ENCODE results near the gene PM20D1. TPM values are rescaled to one million over a fixed set of nuclear protein-coding genes. Genes with fewer than 3 reads are reported as not detected.
"Not testable (repeated sequence)": the region's sequence is repeated elsewhere in the genome, so short reads cannot be mapped to it uniquely, and the experiment has no call there.

Gene PM20D1
- total RNA-seq, result not detected in 2 replicates
- long read RNA-seq, result 0 reads

DNA sequence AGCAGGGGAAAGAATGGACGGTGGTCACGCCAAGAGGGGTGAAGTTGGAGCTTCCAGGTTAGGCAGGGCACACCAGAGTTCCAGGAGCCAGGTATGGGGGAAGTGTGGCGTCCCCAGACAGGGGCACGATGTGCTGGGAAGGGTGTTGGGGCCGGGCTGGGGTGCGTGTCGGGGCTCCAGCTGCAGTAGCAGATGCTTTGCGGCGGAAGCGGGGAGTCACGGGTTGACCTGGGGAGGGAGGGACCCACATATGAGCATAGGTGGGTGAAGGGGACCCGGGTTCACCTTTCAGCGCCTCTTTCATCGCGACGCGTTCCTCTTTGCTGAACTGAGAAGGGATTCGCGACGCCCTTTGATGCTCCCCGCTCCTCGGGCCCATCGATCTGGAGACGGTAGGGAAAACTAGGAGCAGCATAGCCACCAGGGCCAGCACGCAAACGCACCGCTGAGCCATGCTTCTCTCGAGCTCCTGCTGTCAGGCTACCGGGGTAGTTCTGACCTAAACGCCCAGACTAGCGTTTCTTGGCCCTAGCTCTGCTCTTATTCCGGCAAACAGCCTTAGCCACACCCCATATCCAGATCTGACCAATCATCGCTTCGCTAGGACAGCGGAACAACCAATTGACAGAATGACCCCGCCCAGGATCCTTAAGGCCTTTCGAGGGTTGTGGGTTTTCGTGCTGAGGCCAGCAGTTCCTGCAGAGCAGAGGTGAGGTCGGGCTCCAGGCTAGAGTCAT, at the start of gene PM20D1:
Gene PM20D1 (minus strand): TSS at position 514 of the 737 bp plus-strand sequence. CDS start 60 bp downstream, at position 454.
- Mint-ChIP-seq H3K27me3 (ENCODE audit: unreplicated experiment) (no peaks in the 10 kb centered on the region), H3K9me3 (ENCODE audit: unreplicated experiment) (peaks cover 6% of the 10 kb centered on the region), H3K27ac (ENCODE audit: unreplicated experiment) (no peak within 1 kb of the TSS), H3K4me1 (ENCODE audit: unreplicated experiment) (no peaks in the 10 kb centered on the region), H3K4me3 (ENCODE audit: unreplicated experiment) (no peak within 1 kb of the TSS), H3K36me3 (ENCODE audit: unreplicated experiment) (no peaks in the 10 kb centered on the region)
- DNase-seq (ENCODE audit: extremely low spot score, unreplicated experiment), result peak; percentile 82
- no peak for TF ChIP-seq CTCF (IDR thresholded peaks at IDR 0.05)

GRCh38 chr1:205896351-205896750, 46.4 kb upstream of the PM20D1 start:
- Mint-ChIP-seq H3K4me1 (ENCODE audit: unreplicated experiment) (no peaks in the 10 kb centered on the region), H3K4me3 (ENCODE audit: unreplicated experiment) (no peak overlapping the region), H3K27me3 (ENCODE audit: unreplicated experiment) (no peaks in the 10 kb centered on the region), H3K9me3 (ENCODE audit: unreplicated experiment) (peaks cover 41% of the 10 kb centered on the region), H3K36me3 (ENCODE audit: unreplicated experiment) (peaks cover 42% of the 10 kb centered on the region), H3K27ac (ENCODE audit: unreplicated experiment) (no peak overlapping the region)
- no peak for DNase-seq (ENCODE audit: extremely low spot score, unreplicated experiment)
- no peak for TF ChIP-seq CTCF (IDR thresholded peaks at IDR 0.05)

GRCh38 chr1:205894119-205894518, 44.2 kb upstream of the PM20D1 start:
- not testable (repeated sequence) for DNase-seq (ENCODE audit: extremely low spot score, unreplicated experiment); H3K4me3 Mint-ChIP-seq (ENCODE audit: unreplicated experiment); H3K27ac Mint-ChIP-seq (ENCODE audit: unreplicated experiment); H3K27me3 Mint-ChIP-seq (ENCODE audit: unreplicated experiment)
- Mint-ChIP-seq H3K4me1 (ENCODE audit: unreplicated experiment) (peaks cover 11% of the 10 kb centered on the region), H3K9me3 (ENCODE audit: unreplicated experiment) (peaks cover 37% of the 10 kb centered on the region), H3K36me3 (ENCODE audit: unreplicated experiment) (peaks cover 38% of the 10 kb centered on the region)

GRCh38 chr1:205892175-205892574, 42.2 kb upstream of the PM20D1 start:
- not testable (repeated sequence) for H3K27me3 Mint-ChIP-seq (ENCODE audit: unreplicated experiment); H3K27ac Mint-ChIP-seq (ENCODE audit: unreplicated experiment); H3K4me3 Mint-ChIP-seq (ENCODE audit: unreplicated experiment); DNase-seq (ENCODE audit: extremely low spot score, unreplicated experiment)
- H3K9me3 Mint-ChIP-seq (ENCODE audit: unreplicated experiment), result peaks cover 28% of the 10 kb centered on the region
- H3K4me1 Mint-ChIP-seq (ENCODE audit: unreplicated experiment), result peaks cover 15% of the 10 kb centered on the region
- H3K36me3 Mint-ChIP-seq (ENCODE audit: unreplicated experiment), result peaks cover 32% of the 10 kb centered on the region

GRCh38 chr1:205891481-205891880, 41.5 kb upstream of the PM20D1 start:
- not testable (repeated sequence) for DNase-seq (ENCODE audit: extremely low spot score, unreplicated experiment)

DNA sequence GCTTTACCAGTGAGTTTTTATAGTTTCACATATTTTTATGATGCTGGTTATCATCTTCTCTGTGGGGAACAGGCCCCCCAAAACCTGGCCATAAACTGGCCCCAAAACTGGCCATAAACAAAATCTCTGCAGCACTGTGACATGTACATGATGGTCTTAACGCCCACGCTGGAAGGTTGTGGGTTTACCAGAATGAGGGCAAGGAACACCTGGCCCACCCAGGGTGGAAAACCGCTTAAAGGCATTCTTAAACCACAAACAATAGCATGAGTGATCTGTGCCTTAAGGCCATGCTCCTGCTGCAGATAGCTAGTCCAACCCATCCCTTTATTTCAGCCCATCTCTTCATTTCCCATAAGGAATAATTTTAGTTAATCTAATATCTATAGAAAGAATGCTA, 40.7 kb upstream of the PM20D1 start:
- H3K36me3 Mint-ChIP-seq (ENCODE audit: unreplicated experiment), result peaks cover 21% of the 10 kb centered on the region
- DNase-seq (ENCODE audit: extremely low spot score, unreplicated experiment); H3K27ac Mint-ChIP-seq (ENCODE audit: unreplicated experiment); H3K4me3 Mint-ChIP-seq (ENCODE audit: unreplicated experiment); H3K27me3 Mint-ChIP-seq (ENCODE audit: unreplicated experiment): not testable (repeated sequence)
- peaks cover 17% of the 10 kb centered on the region for H3K9me3 Mint-ChIP-seq (ENCODE audit: unreplicated experiment)
- H3K4me1 Mint-ChIP-seq (ENCODE audit: unreplicated experiment), result peaks cover 15% of the 10 kb centered on the region

More at GRCh38 chr1:205891481-205891880, 41.5 kb upstream of the PM20D1 start:
- Mint-ChIP-seq H3K9me3 (ENCODE audit: unreplicated experiment) (peaks cover 21% of the 10 kb centered on the region), H3K36me3 (ENCODE audit: unreplicated experiment) (peaks cover 28% of the 10 kb centered on the region), H3K4me1 (ENCODE audit: unreplicated experiment) (peaks cover 15% of the 10 kb centered on the region)
- not testable (repeated sequence) for H3K27ac Mint-ChIP-seq (ENCODE audit: unreplicated experiment); H3K27me3 Mint-ChIP-seq (ENCODE audit: unreplicated experiment); H3K4me3 Mint-ChIP-seq (ENCODE audit: unreplicated experiment)

DNA sequence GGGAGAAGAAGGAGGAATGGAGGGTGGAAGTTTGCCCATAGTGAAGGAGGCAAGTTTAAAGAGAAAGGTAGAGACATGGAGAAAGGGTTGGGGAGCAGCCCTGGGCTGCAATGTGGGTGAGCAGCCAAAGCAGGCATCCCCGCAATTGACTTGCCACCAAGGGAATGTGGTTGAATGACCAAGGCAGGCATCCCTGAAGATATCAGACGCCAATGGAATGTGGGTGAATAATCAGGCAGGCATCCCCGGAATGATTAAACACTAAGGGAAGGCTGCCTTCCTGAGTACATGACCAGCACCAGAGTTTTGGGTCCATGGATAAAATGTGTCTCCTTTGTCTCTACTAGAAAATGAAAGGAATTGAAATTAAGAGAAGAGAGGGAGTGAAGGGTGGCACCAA, 39.8 kb upstream of the PM20D1 start:
- Mint-ChIP-seq H3K9me3 (ENCODE audit: unreplicated experiment) (peaks cover 13% of the 10 kb centered on the region), H3K4me1 (ENCODE audit: unreplicated experiment) (peaks cover 15% of the 10 kb centered on the region), H3K36me3 (ENCODE audit: unreplicated experiment) (peaks cover 13% of the 10 kb centered on the region)
- H3K27ac Mint-ChIP-seq (ENCODE audit: unreplicated experiment); H3K27me3 Mint-ChIP-seq (ENCODE audit: unreplicated experiment); DNase-seq (ENCODE audit: extremely low spot score, unreplicated experiment); H3K4me3 Mint-ChIP-seq (ENCODE audit: unreplicated experiment): not testable (repeated sequence)

DNA sequence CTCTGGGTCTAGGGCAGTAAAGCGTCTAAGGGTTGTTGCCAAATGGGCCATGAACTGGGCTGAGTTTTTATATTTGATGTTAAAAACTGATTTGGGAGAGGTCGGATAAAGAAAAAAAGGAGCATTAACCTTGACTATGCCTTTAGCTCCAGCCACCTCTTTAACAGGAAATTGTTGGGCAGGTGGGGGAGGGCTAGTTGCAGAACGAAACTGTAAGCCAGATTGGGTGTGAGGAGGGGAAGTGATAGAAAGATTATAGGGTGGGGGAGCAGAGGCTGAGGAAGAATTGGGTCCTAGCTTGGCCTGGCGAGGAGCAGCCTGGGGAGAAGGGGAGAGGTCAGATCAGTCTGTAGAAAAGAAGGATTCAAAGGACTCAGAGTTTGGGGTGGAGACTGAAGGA, 39.1 kb upstream of the PM20D1 start:
- not testable (repeated sequence) for H3K36me3 Mint-ChIP-seq (ENCODE audit: unreplicated experiment); DNase-seq (ENCODE audit: extremely low spot score, unreplicated experiment); H3K27me3 Mint-ChIP-seq (ENCODE audit: unreplicated experiment); H3K27ac Mint-ChIP-seq (ENCODE audit: unreplicated experiment); H3K4me3 Mint-ChIP-seq (ENCODE audit: unreplicated experiment); H3K9me3 Mint-ChIP-seq (ENCODE audit: unreplicated experiment)
- H3K4me1 Mint-ChIP-seq (ENCODE audit: unreplicated experiment), result peaks cover 15% of the 10 kb centered on the region

Data from osteocyte (in vitro differentiated cells).